RWPE1 (cell line): ENCODE data around the gene AK1.

Experiments used
- CTCF ChIA-PET: fragments of 350-600 bp; sonication (Branson Sonifier 250); formaldehyde crosslinking; extraction: SDS; loops from one replicate; lab custom pipeline; 2021; lab: Yijun Ruan, JAX
- POLR2A ChIA-PET: fragments of 400-600 bp; formaldehyde crosslinking; extraction: SDS; loops from one replicate; lab custom pipeline; 2020; ENCODE audit warnings: antibody characterized with exemption; ENCODE audit not compliant: low non-redundant PET; lab: Yijun Ruan, JAX
- DNase-seq: peaks from one replicate; pipeline ENCODE4 v3.0.0; 2012; ENCODE audit warnings: low spot score
- H3K27ac ChIP-seq: fragments of 450-650 bp; 2 replicates; pipeline ENCODE4 v1.5.1; 2017
- TF ChIP-seq, protein P1 (sequence below): fragments of 450-650 bp; conservative IDR thresholded peaks from 2 replicates; pipeline ENCODE4 v1.5.1; 2017; ENCODE audit warnings: low read depth, mild to moderate bottlenecking

AK1 gene

DNA sequence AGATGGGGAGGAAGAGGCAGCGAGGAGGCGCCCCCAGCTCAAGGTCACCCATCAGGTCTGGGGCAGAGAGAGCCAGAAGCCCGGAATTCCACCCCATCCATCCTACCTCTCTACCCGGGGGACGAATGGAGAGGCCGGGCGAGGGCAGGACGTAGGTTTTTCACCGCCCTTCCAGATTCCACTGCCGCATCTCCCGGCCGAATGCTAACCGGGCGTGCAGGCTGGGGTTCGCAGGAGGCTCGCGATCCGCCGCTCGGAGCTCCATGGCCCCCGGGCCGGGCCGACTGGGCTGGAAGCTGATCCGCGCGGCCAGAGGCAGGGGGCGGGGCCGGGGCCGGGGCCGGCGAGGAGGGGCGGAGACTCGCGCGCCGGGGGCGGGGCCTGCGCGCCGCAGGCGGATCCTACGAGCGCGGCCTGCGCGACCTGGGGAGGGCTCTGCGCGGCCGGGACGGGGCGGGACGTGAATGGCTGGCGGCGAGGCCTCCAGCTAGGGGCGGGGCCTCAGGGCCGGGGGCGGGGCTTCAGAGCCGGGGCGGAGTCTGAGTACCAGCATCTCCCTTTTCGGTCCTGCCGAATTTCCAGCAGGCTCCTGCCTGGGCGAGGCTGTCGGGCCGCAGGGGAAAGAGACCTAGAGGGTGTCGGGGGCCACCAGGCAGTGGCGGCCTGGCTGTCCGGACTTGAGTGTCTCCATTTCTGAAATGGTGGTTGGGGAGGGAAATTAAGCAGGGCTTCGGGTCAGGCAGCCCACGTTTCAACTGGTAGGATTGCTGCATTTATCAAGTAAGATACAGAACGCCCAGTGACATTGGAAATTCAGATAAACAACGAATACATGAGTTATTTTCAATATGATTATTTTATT lies 39.5 kb upstream of the AK1 start, which contains the start of gene ST6GALNAC4:
ST6GALNAC4 (minus strand) TSS at position 322 of the 862 bp plus-strand sequence. CDS start 622 bp downstream, outside the sequence.
- POLR2A ChIA-PET = no interaction called here
- CTCF ChIA-PET = interaction anchor here (0.6 to 1.0 kb wide), 3 partner anchors 18 to 545 kb away, joined by 3 to 4 read pairs (median 4); partner anchors contain the start of gene ST6GALNAC6
- peak within 1 kb of the TSS; percentile 97 for H3K27ac ChIP-seq
- TF ChIP-seq, protein P1, sequence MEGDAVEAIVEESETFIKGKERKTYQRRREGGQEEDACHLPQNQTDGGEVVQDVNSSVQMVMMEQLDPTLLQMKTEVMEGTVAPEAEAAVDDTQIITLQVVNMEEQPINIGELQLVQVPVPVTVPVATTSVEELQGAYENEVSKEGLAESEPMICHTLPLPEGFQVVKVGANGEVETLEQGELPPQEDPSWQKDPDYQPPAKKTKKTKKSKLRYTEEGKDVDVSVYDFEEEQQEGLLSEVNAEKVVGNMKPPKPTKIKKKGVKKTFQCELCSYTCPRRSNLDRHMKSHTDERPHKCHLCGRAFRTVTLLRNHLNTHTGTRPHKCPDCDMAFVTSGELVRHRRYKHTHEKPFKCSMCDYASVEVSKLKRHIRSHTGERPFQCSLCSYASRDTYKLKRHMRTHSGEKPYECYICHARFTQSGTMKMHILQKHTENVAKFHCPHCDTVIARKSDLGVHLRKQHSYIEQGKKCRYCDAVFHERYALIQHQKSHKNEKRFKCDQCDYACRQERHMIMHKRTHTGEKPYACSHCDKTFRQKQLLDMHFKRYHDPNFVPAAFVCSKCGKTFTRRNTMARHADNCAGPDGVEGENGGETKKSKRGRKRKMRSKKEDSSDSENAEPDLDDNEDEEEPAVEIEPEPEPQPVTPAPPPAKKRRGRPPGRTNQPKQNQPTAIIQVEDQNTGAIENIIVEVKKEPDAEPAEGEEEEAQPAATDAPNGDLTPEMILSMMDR = no peak
- peak; percentile 98 for DNase-seq

DNA sequence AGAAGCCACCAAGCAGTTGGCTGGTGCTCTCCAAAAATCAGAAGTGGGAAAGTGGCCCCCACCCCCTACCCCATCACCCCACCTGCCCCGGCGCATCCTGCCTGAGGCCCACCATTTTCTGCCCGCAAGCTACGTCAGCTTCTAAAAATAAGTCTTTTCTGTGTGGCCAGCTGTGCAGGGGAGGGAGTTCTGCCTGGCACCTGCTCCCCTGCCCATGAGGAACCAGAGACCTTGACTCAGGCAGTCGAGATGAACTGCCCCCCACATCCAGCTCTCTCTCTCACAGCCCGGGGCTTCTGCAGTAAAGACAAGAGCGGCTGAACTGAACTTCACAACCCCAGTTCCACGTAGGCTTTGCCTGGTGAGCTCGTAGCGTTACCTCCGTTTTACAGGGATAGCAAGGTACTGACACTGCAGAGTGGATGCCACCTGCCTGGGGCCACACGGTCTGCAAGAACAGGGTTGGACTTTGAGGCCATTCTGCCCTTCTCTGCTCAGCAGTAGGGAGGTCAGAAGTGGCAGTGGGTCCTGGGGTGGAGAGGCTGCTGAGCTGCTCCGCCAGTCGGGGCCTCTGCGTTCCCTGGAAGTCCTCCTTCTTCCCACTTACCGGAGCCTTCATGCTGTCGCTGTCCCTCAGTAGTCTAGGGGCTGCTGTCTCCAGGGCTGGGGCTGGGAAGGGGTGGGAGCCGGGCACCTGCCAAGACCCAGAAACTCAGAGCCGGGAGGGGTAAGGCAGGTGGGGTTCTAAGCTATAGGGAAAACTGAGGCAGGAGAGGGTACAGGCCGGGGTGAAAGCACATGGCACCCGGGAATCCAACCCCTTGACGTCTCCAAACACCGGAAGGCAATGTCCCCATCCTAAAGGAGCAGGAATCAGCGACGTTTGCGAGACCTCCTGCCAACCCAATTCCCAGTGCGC lies 38.6 kb upstream of the AK1 start:
- TF ChIP-seq, protein P1 = no peak
- CTCF ChIA-PET = interaction anchor here (0.6 to 1.0 kb wide), 3 partner anchors 17 to 544 kb away, joined by 3 to 4 read pairs (median 4); partner anchors contain the start of gene ST6GALNAC6
- POLR2A ChIA-PET = interaction anchor here (1.1 kb wide), 1 partner anchor 18 kb away, joined by 3 read pairs; no protein-coding TSS in a partner anchor
- peak overlapping the region; percentile 97 for H3K27ac ChIP-seq
- DNase-seq = no peak

DNA sequence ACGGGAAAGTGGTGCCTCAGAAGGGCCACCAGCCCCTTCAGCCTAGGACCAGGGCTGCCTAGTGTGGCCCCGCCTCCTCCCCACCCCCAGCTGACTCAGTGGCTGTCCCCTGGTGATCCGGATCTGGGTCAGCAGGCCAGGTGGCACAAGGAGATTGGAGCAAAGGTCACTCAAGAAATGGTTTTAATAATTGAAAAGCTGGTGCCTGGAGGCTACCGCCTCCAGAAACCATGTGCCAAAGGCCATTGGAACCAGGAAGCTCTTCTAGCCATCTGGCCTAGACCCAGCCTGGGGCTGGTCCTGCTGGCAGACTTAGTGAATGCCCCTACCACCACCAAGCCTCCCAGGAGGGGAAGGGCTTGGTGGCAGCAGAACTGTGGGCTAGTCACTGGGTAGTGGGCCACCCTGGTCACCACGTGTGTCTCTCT lies 37.9 kb upstream of the AK1 start:
- TF ChIP-seq, protein P1 = no peak
- no peak for DNase-seq
- ChIA-PET CTCF (no interaction called here), POLR2A (interaction anchor here (1.1 kb wide), 1 partner anchor 17 kb away, joined by 3 read pairs; no protein-coding TSS in a partner anchor)
- peak overlapping the region; percentile 97 for H3K27ac ChIP-seq

DNA sequence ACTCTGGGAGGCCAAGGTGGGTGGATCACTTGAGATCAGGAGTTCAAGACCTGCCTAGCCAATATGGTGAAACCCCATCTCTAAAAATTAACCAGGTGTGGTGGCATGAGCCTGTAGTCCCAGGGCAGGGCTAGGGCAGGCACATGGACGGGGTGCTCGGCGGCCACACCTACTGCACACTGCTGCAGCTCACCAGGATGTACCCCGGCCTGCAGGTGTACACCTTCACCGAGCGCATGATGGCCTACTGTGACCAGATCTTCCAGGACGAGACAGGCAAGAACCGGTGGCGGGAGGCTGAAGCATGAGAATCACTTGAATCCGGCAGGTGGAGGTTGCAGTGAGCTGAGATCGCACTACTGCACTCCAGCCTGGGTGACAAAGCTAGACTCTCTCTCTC lies 36.2 kb upstream of the AK1 start:
- peak overlapping the region; percentile 65 for H3K27ac ChIP-seq
- ChIA-PET POLR2A (no interaction called here), CTCF (interaction anchor here (0.6 kb wide), 1 partner anchor 211 kb away, joined by 3 read pairs; no protein-coding TSS in a partner anchor)
- DNase-seq = no peak
- TF ChIP-seq, protein P1 = no peak

DNA sequence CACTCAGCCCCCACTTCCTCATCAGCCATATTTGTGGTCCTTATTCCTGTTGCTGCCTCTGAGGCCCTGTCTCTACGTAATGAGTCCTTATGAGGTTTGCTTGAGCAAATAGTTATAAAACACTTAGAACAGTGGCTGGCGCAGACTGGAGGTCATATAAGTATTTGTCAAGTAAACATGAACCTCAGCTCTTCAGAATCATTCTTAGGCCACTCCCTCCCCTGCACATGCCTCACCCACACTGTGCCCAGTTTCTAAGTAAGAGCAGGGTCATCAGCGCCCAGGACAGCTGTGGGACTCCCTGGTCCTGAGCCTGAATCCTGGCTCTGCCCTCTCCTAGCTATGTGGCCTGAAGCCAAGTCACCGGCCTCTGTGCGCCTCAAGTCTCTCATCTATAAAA lies 35.4 kb upstream of the AK1 start:
- POLR2A ChIA-PET = no interaction called here
- CTCF ChIA-PET = interaction anchor here (0.6 to 0.7 kb wide), 4 partner anchors 43 to 371 kb away, joined by 3 read pairs; no protein-coding TSS in a partner anchor
- TF ChIP-seq, protein P1 = no peak
- peak overlapping the region; percentile 65 for H3K27ac ChIP-seq
- DNase-seq = no peak

DNA sequence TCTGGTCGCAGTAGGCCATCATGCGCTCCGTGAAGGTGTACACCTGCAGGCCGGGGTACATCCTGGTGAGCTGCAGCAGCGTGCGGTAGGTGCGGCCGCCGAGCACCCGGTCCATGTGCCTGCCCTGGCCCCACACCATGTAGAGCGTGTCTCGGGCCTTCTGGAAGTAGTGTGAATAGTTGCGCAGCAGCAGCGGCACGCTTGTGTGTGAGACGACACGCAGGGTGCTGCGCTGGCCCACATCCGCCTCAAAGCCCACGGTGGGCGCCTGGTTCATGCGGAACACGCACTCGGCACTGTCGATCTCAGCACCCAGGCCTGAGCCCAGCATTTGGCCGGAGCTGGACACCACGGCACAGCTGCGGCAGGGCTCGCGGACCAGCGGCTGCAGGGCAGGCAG lies 34.8 kb upstream of the AK1 start:
- POLR2A ChIA-PET = no interaction called here
- DNase-seq = no peak
- CTCF ChIA-PET = interaction anchor here (0.6 kb wide), 1 partner anchor 166 kb away, joined by 3 read pairs; no protein-coding TSS in a partner anchor
- H3K27ac ChIP-seq = peak overlapping the region; percentile 65
- TF ChIP-seq, protein P1 = no peak
